ENCODE measurements around the gene ZBTB11.

DNA sequence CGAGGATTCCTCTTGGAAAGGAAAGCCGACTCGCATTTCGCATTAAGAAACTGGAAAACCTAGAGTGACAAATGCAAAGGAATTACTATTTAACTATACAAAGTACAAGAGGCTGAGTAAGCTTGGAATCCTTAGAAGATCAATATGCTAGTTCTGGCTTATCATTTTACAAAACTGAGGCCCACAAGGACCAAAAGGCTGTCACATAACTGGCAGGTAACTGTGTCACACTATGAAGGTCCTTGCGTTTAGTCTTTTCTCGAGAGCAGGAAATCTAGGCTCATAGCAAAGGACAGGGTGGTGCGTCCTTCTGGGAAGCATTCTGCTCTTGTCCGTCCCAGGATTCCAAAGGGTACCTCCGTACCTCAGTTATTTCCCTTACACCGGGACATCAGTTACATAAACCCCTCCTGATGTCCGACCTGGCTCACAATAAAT is 9.0 kb upstream of the ZBTB11 start:
- TF ChIP-seq, protein P1, sequence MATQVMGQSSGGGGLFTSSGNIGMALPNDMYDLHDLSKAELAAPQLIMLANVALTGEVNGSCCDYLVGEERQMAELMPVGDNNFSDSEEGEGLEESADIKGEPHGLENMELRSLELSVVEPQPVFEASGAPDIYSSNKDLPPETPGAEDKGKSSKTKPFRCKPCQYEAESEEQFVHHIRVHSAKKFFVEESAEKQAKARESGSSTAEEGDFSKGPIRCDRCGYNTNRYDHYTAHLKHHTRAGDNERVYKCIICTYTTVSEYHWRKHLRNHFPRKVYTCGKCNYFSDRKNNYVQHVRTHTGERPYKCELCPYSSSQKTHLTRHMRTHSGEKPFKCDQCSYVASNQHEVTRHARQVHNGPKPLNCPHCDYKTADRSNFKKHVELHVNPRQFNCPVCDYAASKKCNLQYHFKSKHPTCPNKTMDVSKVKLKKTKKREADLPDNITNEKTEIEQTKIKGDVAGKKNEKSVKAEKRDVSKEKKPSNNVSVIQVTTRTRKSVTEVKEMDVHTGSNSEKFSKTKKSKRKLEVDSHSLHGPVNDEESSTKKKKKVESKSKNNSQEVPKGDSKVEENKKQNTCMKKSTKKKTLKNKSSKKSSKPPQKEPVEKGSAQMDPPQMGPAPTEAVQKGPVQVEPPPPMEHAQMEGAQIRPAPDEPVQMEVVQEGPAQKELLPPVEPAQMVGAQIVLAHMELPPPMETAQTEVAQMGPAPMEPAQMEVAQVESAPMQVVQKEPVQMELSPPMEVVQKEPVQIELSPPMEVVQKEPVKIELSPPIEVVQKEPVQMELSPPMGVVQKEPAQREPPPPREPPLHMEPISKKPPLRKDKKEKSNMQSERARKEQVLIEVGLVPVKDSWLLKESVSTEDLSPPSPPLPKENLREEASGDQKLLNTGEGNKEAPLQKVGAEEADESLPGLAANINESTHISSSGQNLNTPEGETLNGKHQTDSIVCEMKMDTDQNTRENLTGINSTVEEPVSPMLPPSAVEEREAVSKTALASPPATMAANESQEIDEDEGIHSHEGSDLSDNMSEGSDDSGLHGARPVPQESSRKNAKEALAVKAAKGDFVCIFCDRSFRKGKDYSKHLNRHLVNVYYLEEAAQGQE (IDR thresholded peaks at IDR 0.05; ENCODE audit: low read depth, low read length): no peak
- TF ChIP-seq CHD2 (IDR thresholded peaks at IDR 0.05; ENCODE audit: low read length, partially characterized antibody): no peak
- TF ChIP-seq, protein P2, sequence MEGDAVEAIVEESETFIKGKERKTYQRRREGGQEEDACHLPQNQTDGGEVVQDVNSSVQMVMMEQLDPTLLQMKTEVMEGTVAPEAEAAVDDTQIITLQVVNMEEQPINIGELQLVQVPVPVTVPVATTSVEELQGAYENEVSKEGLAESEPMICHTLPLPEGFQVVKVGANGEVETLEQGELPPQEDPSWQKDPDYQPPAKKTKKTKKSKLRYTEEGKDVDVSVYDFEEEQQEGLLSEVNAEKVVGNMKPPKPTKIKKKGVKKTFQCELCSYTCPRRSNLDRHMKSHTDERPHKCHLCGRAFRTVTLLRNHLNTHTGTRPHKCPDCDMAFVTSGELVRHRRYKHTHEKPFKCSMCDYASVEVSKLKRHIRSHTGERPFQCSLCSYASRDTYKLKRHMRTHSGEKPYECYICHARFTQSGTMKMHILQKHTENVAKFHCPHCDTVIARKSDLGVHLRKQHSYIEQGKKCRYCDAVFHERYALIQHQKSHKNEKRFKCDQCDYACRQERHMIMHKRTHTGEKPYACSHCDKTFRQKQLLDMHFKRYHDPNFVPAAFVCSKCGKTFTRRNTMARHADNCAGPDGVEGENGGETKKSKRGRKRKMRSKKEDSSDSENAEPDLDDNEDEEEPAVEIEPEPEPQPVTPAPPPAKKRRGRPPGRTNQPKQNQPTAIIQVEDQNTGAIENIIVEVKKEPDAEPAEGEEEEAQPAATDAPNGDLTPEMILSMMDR (IDR thresholded peaks at IDR 0.05): no peak
- TF ChIP-seq FOXM1 (IDR thresholded peaks at IDR 0.05; ENCODE audit: low read depth): no peak
- TF ChIP-seq POLR2AphosphoS5 (IDR thresholded peaks at IDR 0.05; ENCODE audit: low read depth, low read length): no peak
